ACHN (cell line): ENCODE measurements around the gene VAX1.
"Not testable (repeated sequence)": the region's sequence is repeated elsewhere in the genome, so short reads cannot be mapped to it uniquely, and the experiment has no call there.

ENCODE experiments used
- DNase-seq: peaks from one replicate; pipeline ENCODE4 v3.0.0-alpha.2; 2015
- in situ Hi-C: cut with HindIII; loops from 2 replicates; pipeline ENCODE4 v1.10.0; 2017; ENCODE audit warnings: low sequenced_read_pairs, low pct_ligation_motif_present, low pct_unique_long_range_greater_than_20kb

The VAX1 gene

GRCh38 chr10:117096599-117097201 lies 41.4 kb downstream of the VAX1 start:
- in situ Hi-C loops: no loop called here
- DNase-seq: no peak

- DNase-seq: no peak
Observed at GRCh38 chr10:117094856-117095255, 43.2 kb downstream of the VAX1 start.

GRCh38 chr10:117092386-117092785 lies 45.7 kb downstream of the VAX1 start:
- no peak for DNase-seq
- in situ Hi-C loops: no loop called here

More at GRCh38 chr10:117094856-117095255, 43.2 kb downstream of the VAX1 start:
- in situ Hi-C loops: no loop called here

GRCh38 chr10:117090834-117091233 lies 47.2 kb downstream of the VAX1 start:
- no peak for DNase-seq
- in situ Hi-C loops: no loop called here

GRCh38 chr10:117087521-117087920 lies 50.5 kb downstream of the VAX1 start:
- no peak for DNase-seq
- in situ Hi-C loops: no loop called here

GRCh38 chr10:117086546-117086945 lies 51.5 kb downstream of the VAX1 start:
- in situ Hi-C loops: no loop called here
- DNase-seq: no peak

- in situ Hi-C loops, DNase-seq: not testable (repeated sequence)
Observed at GRCh38 chr10:117084421-117085246, 53.4 kb downstream of the VAX1 start.
